Measurements from ENCODE around the gene MANF.

The MANF gene

DNA sequence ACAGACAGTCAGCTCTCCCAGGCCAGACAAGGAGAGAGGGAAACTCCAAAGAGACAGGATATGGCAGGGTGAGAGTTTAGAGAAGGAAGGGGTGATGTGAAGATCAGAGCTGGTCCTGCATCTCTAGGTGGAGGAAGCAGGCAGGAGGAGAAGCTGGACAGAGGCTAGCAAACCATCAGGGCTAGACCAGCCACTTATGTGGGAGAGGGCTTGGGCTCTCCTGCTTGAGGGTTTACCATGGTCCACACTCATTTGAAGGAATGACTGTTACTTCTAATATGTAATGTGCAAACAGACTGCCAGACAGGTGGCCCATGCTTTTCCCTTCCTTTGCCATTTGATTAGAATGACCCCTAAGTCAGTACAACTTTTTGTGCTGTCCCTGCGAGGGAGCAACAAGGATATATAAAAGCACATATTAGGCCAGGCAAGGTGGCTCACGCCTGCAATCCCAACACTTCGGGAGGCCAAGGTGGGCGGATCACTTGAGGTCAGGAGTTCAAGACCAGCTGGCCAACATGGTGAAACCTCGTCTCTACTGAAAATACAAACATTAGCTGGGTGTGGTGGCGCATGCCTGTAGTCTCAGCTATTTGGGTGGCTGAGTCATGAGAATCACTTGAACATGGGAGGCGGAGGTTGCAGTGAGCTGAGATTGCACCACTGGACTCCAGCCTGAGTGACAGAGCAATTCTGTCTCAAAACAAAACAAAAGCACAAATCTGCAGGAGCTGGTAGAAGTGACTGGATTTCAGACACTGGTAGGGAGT lies 41.0 kb upstream of the MANF start:
- H3K4me3 ChIP-seq (ENCODE audit: low read depth, low read length) = no peak overlapping the region
- TF ChIP-seq, protein P1, sequence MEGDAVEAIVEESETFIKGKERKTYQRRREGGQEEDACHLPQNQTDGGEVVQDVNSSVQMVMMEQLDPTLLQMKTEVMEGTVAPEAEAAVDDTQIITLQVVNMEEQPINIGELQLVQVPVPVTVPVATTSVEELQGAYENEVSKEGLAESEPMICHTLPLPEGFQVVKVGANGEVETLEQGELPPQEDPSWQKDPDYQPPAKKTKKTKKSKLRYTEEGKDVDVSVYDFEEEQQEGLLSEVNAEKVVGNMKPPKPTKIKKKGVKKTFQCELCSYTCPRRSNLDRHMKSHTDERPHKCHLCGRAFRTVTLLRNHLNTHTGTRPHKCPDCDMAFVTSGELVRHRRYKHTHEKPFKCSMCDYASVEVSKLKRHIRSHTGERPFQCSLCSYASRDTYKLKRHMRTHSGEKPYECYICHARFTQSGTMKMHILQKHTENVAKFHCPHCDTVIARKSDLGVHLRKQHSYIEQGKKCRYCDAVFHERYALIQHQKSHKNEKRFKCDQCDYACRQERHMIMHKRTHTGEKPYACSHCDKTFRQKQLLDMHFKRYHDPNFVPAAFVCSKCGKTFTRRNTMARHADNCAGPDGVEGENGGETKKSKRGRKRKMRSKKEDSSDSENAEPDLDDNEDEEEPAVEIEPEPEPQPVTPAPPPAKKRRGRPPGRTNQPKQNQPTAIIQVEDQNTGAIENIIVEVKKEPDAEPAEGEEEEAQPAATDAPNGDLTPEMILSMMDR (IDR thresholded peaks at IDR 0.05; ENCODE audit: borderline replicate concordance, insufficient read depth, low read depth, low read length) = no peak

DNA sequence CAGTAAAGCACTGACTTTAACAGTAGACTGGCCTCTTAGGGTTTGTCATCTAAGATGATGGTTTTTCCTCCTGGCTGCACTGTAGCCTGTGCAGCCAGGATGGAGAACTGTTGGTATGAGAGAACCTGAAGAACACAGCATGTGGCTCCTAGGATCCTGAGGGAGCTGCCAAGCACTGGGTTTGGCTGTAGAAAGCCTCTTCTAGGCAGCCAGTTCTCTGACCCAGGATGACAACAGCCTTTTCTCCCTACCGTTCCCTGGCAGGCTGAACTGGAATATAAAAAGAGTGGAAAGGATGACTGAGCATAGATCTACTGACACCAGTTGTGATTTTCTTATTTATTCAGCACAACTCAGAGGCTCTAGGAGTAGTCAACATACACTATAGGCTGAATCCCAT lies 34.3 kb upstream of the MANF start:
- no peak overlapping the region for H3K4me3 ChIP-seq (ENCODE audit: low read depth, low read length)
- TF ChIP-seq, protein P1 (IDR thresholded peaks at IDR 0.05; ENCODE audit: borderline replicate concordance, insufficient read depth, low read depth, low read length) = no peak

GRCh38 chr3:51353131-51353530 lies 32.0 kb upstream of the MANF start:
- H3K4me3 ChIP-seq (ENCODE audit: low read depth, low read length) = no peak overlapping the region
- TF ChIP-seq, protein P1 (IDR thresholded peaks at IDR 0.05; ENCODE audit: borderline replicate concordance, insufficient read depth, low read depth, low read length) = no peak

DNA sequence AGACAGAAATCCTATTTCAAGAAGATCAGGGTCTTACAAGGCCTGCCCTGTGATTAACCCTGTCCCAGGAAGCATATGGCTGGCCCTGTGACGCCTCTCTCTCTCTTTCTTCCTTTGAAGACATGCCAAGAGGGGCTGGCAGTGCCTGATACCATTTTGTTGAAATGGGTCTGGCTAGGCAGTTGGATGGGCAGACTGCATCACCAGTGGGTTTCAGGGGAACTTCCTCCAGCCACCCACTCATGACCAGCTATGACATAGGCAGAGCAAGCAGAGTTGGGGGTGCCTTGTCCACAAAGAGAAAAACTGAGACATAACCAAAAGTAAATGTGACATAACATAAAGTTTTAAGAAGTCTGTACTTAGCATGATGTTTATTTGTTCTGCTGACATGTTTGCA lies 31.4 kb upstream of the MANF start:
- TF ChIP-seq, protein P1 (IDR thresholded peaks at IDR 0.05; ENCODE audit: borderline replicate concordance, insufficient read depth, low read depth, low read length) = no peak
- no peak overlapping the region for H3K4me3 ChIP-seq (ENCODE audit: low read depth, low read length)

DNA sequence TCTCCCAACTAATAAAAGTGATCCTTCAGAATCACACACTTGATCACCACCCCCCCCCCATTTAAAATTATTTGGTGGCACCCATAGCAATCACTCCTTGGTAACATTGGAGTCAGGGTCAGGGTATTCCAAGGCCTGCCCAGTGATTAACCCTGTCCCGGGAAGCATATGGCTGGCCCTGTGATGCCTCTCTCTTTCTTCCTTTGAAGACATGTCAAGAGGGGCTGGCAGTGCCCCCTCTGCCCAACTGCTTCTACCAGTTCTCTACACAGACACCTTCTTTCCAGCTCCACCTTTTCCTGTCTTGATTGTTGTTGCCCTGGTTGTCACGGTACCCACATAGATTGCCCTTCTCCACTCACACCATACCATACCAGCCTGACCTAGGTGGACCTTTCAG lies 30.9 kb upstream of the MANF start:
- TF ChIP-seq, protein P1 (IDR thresholded peaks at IDR 0.05; ENCODE audit: borderline replicate concordance, insufficient read depth, low read depth, low read length) = no peak
- H3K4me3 ChIP-seq (ENCODE audit: low read depth, low read length) = no peak overlapping the region

- TF ChIP-seq, protein P1 (IDR thresholded peaks at IDR 0.05; ENCODE audit: borderline replicate concordance, insufficient read depth, low read depth, low read length) = no peak
- no peak overlapping the region for H3K4me3 ChIP-seq (ENCODE audit: low read depth, low read length)
These were observed 30.1 kb upstream of the MANF start for GRCh38 chr3:51354731-51355615.

Measured in GM12875 (cell line).